Stimulated activated CD8-positive, alpha-beta memory T cell treated with anti-CD3 and anti-CD28 coated beads, Interleukin-7, amount 100 ng/mL, for 4 hours (primary cell): ENCODE data around the gene SEL1L.
"Not testable (repeated sequence)": the region's sequence is repeated elsewhere in the genome, so short reads cannot be mapped to it uniquely, and the experiment has no call there.

Source experiments
- DNase-seq, 2 donors: peaks; one replicate each; pipeline ENCODE4 v3.0.0-alpha.2; 2020; ENCODE audit warnings: low read depth in 2 of 2

Gene SEL1L

GRCh38 chr14:81533536-81534343 is at the start of gene SEL1L:
SEL1L (minus strand) TSS chr14:81533853; CDS start chr14:81533744, 109 bp downstream.
- DNase-seq = peak; percentile 99

DNA sequence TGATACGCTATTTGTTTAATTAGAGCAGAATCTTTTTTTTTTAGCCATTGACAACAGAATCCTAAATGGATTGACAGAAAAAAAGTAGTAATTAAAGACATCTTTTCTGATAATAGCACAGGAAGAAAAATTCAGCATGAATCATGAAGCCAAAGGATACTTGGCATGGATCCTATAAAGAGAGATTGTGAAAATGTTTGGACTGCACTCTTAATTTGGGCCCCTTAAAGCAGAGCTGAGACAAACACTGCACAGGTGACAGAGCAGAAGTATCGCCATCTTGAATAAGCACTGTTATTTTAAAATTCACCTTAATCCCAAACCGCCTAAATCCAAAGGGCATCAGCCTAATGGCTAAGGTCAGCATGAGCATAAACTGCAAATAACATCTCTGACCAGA is 48.8 kb upstream of the SEL1L start:
- no peak for DNase-seq

DNA sequence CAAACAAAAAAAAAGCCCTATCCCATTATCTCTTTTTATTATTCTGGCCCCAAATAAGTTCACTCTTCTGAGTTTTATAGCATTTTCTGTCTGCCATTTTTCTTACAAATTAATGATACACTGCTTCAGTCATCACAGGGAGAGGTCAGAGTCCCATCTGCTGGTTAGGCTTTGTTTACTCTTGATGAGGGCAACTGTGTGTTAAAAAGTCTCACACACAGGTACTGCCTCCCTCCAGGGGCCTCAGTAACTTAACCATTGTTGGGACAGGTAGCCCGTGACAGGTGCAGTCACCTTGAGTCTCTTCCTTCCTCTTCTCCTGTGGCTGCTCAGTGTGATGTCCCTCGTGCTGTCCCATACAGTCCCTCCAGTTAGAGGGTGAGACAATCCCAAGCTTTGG is 45.5 kb upstream of the SEL1L start:
- no peak for DNase-seq

DNA sequence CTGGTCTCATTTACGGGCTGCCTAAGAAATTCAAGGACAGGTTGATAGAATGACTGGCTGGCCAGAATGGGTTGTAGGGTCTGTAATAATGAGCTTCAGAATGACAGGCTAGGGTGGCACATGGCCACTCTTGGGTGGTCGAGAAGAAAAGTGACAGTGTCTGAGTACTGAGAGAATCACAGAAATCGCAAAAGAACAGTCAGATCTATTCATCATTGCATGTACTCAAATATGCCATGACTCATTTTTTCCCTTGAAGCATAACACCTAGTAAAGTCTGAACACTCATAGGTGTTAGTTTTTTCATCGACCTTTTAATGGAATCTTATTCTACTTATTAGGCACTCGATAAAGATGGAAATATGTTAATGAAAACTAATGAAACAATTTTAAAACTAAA is 37.8 kb upstream of the SEL1L start:
- no peak for DNase-seq

GRCh38 chr14:81567302-81567701 is 33.6 kb upstream of the SEL1L start:
- no peak for DNase-seq

DNA sequence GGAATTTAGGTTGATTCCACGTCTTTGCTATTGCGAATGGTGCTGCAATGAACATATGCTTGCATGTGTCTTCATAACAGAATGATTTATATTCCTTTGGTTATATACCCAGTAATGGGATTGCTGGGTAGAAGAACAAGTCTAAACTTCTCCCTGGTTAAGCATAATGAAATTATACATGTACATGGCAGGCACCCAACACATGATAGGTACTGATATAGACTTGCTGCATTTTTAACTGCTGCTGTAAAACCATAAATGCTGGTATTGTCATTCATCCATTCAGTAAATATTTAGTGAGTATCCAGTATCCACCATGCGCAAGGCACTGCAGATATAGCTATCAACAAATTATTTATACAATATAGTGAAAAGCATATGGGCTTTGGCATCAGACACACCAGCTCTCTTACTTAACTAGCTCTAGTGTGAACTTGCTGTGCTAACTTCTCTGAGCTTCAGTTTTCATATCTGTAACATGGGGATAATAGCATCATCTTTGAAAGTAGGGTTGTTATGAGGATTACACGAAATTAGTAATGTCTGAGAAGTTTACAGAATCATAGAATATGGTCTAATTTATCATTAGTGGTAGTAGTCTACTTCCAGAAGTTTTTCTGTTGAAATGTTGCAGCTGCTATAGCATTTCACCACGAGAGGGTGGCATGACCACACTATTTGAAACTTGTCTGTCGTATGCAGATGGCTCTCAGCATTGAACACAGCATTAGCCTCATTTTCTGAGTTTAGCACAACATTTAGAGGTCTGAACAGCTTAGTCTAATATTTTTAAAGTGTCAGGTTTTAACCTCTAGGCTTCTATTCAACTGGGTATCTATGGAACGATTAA is 32.0 kb upstream of the SEL1L start:
- DNase-seq = no peak

GRCh38 chr14:81562818-81563217 is 29.2 kb upstream of the SEL1L start:
- DNase-seq = no peak

DNA sequence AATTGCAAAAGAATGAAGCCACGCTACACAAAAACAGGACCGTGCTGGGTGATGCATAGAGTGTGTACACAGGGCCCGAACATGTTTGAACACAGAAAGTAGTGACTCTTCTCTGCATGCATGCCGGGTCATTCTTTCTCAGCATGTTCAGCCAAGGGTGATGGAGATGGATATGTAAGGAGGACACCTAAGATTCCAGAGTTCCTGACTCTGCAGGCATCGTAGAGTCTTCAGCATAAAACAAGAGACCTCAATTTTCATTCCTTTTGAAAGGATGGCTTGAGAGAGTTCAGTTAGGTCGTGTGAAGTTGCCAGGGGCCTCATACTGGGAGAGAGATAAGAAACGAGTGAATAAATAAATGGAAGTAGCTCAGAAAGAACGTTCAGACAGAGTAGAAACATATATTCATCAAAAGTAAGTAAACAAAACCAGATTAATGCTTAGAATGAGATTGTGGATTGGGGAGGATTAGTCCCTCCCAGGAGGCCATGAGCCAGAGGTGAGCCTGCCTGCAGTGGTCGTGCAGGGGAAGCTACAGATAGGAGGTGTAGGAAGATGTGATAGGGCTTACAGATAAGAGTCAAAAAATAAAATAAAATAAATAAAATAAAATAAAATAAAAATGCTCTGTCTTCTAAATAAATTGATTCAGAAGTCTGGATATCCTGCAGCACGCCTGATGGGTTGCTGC is 27.6 kb upstream of the SEL1L start:
- no peak for DNase-seq

DNA sequence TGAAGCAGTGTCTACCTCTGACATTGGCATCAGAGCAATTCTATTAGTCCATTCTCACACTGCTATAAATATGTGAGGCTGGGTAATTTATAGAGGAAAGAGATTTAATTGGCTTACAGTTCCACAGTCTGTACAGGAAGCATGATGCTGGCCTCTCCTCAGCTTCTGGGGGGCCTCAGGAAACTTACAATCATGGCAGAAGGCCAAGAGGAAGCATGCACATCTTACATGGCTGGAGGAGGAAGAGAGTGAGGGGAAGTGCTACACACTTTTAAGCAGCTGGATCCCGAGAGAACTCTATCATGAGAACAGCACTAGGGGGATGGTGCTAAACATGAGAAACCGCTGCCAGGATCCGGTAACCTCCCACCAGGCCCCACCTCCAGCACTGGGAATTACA is 25.7 kb upstream of the SEL1L start:
- no peak for DNase-seq

- no peak for DNase-seq
Measured at GRCh38 chr14:81557146-81557545, 23.5 kb upstream of the SEL1L start.

DNA sequence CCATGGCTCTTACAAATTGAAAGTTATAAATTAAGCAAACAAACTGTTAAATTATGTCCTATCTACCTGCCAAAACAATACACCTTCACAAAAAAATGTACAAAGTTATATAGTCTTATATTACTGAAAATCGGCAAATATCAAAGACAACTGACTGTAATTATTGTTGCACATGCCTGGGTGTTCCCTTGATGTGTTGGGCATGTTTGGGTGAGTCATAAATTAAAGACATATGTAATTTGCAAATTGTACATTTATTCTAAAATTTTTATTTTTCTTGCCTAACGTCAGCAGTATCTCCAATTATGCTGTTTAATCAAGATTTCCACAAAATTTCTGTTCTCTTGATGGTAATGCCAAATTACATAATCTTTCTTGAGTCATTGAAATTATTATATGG is 22.0 kb upstream of the SEL1L start:
- no peak for DNase-seq

- DNase-seq = no peak
Measured at GRCh38 chr14:81555051-81555450, 21.4 kb upstream of the SEL1L start.

DNA sequence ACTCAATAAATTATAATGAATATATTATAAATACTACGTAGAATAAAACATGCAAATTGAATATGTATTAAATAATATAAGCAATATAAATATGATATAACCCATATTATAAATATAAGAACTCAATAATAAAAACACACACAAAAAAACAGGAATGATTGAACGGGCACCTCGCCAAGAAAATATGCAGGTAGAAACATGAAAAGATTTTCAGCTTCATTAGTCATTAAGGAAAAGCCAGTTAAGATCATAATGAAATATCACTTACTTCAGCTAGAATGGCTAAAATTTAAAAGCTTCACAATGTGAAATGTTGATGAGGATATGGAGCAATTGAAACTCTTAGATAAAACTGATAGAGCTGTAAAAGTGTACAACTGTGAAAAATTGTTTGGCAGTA is 17.8 kb upstream of the SEL1L start:
- no peak for DNase-seq

GRCh38 chr14:81550001-81550637 is 16.5 kb upstream of the SEL1L start:
- no peak for DNase-seq

GRCh38 chr14:81541206-81541605 is 7.6 kb upstream of the SEL1L start:
- not testable (repeated sequence) for DNase-seq

- no peak for DNase-seq
Measured at GRCh38 chr14:81537193-81537592, 3.5 kb upstream of the SEL1L start.

DNA sequence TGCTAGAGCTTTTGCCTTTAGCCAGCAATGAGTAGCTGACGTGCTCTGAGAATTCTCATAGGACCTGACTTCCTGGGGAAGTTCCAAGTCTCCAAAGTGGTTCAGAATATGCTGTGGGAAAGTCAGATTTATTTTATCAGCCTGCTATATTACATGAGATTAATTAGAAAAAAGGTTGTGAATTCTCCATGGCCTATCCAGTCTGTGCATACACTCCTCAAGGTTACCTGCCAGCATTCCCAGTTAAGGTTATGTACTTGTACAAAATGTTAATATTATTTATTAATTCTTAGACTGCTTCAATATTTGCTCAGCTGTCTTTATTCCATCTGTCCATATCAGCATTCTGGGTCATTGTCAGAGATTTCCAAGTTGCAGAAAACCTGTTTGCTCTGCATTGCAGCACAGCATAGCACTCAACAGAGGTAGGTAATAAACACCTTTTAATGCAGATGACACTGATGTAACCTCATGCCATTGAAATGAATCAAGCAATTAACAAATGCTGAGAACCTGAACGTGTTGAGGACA is 2.7 kb upstream of the SEL1L start:
- DNase-seq = no peak

GRCh38 chr14:81535396-81536164 is 1.9 kb upstream of the SEL1L start:
- DNase-seq = no peak

DNA sequence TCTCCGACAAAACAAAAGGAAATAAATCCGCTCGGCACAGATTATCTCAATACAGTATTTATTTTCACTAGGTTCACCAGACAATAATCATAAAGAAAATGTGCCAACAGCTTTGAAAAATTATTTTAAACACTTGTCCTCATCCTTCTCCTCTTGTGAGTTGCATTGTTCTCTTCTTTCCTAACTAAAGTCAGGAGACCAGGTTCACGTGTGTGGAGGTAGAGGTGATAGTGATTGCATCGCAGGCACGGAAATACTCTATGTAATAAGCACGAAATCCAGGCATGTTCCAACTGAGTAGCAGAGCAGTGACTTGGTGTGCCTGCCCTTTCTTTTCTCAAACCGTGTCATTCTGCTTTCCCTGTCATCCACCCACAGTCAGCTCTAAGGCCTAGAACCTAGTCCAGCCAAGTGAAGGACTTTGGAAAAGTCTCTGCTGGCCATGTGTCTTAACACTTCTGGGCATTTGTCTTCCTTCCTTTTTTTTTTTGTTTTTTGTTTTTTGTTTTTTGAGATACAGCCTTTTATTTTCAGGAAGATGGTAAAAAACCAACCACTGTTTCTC is 939 bp upstream of the SEL1L start:
- DNase-seq = no peak

DNA sequence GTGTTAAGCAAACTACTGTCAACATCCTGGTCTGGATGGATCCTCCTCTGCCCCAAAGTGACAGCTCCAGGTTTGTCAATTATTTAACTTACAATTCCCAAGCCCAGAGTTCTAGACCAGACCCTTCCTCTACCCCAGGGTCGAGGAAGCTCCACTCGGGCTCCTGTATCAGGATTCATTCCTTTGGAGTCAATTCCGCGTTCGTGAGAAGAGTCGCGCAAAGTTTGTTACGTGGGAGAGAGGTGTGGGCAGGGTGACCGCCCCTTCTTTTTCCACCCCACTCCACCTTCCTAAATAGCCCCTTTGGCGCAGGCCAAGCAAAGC is 479 bp downstream of the SEL1L start:
- no peak for DNase-seq

DNA sequence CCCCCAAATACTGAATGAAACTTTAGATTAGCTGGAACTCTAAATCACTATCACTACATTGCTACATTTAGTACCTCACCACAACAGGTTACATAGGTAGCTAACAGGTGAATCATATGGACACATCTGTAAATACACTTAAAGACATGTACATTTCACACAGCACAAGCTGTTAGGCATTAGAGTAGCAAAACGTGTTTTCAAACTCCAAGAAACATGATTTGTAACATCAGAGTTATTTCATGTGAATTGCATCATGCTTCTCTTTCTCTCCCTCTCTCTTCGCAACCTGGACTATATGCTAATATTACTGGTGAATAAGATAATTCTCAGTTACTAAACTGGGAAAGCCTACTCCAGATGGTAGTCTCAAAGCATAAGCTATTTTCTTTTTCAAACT is 4.3 kb downstream of the SEL1L start:
- DNase-seq = no peak
